ENCODE data around the gene TBC1D13.
"Not testable (repeated sequence)": the region's sequence is repeated elsewhere in the genome, so short reads cannot be mapped to it uniquely, and the experiment has no call there.

The TBC1D13 gene

DNA sequence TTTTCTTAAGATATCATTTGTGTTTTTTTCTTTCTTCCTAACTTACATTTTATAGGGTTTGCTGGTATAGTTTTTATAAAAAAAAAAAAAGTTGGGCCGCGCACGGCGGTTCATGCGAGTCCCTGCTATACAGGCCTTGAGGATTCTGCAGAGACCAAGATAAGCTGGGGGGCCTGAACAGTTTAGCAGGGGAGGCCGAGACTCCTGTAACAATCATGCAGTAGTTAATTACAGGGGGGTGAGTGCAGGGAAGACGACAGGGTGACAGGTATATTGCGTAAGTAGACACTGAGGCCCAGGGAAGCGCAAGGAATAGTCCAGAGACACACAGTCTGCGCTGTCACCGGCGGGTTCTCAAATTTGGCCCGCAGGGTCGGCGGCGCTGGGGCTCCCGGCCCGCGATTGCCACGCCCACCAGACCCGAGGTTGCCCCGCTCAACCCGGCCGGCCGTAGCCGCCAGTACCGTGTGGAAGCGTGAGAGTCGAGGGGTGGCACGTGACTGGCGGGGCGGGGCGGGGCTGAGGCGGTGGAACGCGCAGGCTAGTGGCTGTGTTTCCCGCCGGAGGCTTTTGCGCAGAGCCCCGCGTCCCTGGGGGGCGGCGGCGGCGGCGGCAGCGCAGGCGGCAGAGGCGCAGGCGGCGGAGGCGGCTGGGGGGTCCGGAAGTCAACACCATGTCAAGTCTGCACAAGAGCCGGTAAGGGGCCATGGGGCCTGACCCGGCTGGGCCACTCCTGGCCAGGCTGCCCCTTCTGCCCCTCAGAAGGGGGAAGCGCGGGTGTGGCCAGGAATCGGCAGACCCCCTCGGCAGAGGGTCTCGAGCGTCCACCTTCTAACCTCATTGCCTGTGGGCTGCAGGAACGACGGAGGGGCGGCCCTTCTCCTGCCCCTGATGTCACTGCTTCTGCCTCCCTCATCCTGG is at the start of gene TBC1D13:
Gene TBC1D13 (plus strand): TSS at position 573 of the 921 bp plus-strand sequence. CDS start 101 bp downstream, at position 674.
- DNase-seq: peak; percentile 83

GRCh38 chr9:128742401-128742800 is 44.7 kb upstream of the TBC1D13 start:
- DNase-seq: no peak

- no peak for DNase-seq
Observed at GRCh38 chr9:128743421-128743820, 43.6 kb upstream of the TBC1D13 start.

DNA sequence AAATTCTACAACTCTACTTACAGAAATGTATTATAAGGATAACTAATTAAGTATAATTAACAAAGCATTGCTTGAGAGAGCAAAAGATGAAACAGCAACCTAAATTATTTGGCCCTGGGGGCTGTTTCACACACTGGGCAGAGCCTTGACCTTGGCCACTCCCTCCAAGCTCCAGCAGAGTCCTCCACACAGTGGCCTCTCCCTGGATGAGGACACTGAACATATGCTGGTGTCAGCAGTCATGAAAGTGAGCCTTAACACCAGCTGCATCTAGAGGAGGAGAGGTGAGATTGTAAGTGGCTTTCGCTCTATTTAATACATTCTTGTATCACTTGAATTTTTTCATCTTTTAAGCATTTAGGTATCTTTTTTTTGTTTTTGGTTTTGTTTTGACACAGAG is 39.8 kb upstream of the TBC1D13 start:
- no peak for DNase-seq

DNA sequence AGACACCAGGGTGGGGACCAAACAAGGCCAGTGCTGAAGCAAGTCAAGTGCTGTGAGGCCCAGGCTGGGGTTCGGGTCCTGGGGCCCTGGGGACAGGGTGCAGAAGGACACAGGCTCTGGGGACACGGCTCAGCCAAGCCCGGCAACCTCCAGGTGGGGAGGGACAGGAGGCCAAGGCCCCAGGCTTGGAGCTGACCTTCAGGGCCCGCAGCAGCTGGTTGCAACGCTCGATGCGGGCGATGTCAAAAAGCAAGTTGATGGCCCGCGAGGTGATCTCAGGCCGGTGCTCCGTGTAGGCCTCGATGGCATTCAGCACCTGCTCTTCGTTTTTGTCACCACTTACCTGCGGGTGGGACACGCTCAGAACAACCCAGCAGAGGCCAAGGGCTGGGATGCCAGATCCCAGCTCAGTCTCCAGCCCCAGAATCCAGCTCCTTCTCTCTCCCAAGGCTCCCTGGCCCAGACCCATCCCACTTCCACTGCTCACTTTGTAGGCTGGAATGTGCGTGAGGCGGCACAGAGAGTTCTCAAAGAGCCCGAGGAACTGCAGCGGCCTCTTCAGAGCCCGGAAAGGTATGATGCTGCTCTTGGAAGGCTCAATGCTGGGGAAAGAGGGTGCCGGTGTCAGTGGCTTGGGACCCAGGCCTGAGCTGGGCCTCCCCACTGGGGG is 36.0 kb upstream of the TBC1D13 start:
- no peak for DNase-seq

GRCh38 chr9:128753627-128754026 is 33.4 kb upstream of the TBC1D13 start:
- DNase-seq: no peak

DNA sequence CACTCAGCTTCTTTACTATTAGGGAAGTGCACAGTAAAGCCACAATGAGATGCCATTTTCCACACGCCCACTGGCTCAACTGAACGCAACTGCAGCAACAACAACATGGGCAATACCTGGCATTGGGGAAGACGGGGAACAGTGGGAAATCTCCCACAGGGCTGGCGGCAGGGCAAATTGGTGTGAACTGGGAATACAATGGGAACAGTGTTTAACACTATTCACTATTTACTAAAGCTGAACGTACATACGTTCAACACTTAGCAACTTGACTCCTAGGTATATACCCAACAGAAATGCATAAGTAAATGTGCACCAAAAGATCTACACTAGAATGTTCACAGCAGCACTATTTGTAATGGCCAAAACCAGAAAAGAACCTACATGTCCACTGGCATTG is 29.5 kb upstream of the TBC1D13 start:
- DNase-seq: no peak

DNA sequence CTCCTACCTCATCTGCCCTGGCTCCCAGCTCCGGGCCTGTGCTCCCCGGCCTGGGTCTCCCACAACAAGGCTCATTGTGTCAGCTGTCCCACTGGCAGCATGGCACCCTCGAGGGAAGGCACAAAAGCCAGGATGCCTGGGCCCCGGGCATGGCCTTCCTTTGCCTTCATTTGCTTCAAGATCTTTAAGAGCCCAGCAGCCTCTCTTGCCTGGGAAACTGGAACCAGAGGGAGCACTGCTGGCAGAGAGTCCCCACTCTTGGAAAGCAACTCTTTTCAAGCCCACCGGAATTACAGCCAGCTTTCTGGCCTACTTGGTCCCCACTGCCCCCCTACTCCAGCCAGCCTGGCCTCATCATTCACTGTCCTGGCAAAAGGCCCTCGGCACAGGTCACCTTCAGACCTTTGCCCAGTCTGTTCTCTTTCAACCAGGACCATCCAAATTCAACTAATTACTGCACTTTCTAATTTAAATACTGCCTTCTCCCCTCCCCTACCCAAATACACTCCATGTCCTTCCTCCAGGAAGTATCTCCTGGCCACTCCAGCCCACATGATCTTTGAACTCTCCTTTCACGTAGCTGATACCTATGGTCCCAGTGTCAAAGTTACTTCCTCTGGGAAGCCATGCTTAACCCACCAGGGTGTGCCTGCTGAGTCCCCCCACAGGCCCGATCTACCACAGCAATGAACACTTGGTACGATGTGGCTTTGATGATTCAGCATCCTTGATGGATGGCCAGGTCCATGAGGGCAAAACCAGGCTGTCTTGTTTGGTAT is 24.2 kb upstream of the TBC1D13 start:
- no peak for DNase-seq

GRCh38 chr9:128764361-128764760 is 22.7 kb upstream of the TBC1D13 start:
- no peak for DNase-seq

DNA sequence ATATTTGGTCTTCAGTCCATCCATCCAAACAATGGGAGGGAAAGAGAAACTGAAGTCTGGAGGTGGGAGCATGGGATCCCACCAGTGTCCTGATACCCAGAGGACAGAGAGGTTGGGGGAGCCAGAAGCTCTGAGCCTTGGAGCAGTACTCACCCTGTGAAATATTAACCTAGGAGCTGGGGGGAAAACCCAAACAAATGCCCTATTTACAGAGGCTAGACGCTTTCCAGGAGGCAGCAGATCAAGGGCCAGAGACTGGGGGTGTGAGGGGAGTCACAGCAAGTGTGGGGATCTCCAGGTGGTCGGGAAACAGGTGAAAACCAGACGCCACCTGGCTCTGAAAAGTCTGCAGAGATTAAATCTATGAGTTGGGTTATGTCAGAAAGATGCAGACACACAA is 21.6 kb upstream of the TBC1D13 start:
- DNase-seq: no peak

DNA sequence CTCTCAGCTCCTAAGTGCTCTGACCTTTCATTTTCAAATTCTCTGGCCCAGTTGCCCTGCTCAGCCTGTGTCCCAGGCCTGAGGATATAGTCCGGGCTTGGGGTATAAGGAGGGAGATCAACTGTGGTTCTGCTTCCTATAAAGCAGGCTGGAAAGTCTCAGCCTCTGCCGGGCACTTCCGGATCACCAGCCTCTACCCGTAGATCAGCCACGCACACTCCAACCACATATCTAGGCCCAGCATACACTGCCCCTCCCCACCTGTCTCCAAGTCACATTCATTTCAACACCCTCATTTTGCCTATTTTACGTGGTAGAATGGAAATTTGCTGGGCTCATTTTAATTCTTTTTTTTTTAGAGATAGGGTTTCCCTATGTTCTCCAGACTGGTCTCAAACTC is 18.4 kb upstream of the TBC1D13 start:
- DNase-seq: no peak

DNA sequence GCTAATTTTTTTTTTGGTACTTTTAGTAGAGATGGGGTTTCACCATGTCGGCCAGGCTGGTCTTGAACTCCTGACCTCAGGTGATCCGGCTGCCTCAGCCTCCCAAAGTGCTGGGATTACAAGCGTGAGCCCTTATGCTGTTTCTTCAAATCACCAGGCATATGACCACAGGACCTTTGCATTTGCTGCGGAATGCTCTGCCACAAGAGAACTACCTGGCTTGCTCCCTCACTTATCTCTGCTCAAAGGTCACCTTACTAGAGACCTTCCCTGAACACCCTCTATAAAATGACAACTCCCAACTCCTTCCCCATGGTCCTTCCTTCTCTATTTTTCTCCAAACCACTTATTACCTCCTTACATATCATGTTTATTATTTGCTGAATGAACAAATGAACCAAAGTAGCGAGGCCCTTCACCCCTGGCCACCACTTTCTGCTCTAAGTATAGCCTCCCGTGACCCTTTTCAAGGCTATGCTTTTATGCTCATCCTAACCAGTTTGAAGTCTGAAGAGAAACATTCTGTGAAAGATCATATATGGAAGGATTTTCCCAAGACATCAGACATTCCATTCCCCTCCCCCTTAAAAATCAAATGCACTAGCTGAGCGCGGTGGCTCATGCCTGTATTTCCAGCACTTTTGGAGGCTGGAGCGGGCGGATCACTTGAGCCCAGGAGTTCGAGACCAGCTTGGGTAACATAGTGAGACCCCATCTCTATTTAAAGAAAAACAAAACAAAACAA is 16.6 kb upstream of the TBC1D13 start:
- DNase-seq: no peak

DNA sequence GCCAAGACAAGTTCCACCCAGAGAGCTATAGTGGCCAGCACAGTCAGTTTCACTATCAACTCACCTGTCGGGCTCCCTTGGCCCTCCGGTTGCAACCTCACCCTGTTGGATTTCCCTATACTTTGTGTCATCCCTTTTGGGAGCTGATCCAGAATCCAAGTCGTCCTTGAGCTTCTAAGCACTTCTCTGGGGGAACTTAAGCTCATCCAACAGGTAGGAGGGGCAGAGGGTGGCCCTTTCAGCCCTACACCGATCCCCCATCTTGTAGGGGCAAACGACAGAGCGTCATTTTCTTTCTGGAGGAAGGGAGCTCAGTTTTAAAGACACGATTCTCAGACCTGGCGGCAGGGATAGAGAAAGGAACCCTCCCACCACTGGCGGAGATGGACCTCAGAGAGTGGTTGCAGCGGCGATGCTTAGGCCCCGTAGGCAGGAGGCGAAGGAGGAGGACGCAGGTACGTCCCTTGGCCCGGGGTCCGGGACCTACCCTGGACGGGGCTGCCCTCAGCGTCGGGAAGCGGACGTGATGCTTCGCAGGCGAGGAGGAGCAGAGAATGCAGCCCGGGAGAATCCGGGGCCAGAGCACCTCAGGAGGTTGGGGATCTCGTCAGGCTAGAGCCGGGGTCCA is 15.8 kb upstream of the TBC1D13 start:
- DNase-seq: peak; percentile 6

DNA sequence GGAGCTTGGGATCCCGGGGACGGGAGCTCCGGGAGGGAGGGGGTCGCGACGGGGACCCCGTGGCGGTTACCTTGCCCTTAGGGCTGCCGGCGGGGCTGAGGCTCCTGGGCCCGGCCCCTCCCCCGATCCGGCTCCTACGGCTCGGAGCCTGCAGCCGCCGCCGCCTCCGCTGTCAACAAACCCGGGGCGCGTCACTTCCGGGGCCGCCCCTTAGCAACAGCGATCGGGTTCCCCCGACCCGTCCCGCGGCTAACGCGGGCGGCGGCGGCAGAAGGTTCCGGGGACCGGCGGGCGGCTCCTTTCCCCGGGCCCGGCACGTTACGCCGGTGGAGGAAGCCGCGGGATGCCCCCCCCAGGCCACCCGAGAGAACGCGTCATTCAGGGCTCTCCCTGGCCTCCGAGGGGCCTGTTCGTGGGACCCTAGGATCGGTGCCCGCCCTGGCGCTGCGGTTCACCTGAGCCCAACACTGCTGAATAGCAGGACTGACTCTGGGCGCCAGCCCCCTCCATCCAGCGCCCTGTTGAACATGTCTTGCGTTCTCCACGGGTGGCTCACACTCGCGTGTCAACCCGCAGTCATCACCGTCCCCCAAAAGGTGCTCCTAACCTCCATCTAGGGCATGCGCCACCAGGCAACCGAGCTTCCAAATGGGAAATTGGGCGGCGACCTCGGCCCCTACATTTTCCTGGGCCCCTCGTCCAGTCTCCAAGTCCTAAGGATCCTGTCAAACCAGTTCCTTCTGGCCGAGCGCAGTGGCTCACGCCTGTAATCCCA is 15.1 kb upstream of the TBC1D13 start, which contains the start of gene ZER1:
Gene ZER1 (minus strand): TSS at position 183 of the 775 bp plus-strand sequence. CDS start 16,362 bp downstream, outside the sequence.
- DNase-seq: peak; percentile 92

GRCh38 chr9:128773049-128773448 is 14.0 kb upstream of the TBC1D13 start:
- no peak for DNase-seq

DNA sequence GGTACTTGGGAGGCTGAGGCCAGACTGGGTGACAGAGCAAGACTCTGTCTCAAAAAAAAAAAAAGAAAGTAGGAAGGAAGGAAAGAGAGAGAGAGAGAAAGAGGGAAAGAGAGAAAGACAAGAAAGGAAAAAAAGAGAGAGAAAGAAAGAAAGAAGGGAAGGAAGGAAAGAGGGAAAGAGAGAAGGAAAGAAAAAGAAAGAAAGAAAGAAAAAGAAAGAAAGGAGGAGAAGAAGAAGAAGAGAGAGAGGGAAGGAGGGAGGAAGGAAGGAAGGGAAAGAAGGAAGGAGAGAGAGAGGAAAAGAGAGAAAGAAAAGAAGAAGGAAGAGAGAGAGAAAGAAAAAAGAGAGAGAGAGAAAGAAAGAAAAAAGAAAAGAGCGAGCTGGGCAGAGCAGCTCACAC is 12.2 kb upstream of the TBC1D13 start:
- no peak for DNase-seq

- not testable (repeated sequence) for DNase-seq
Observed at GRCh38 chr9:128780093-128780492, 7.0 kb upstream of the TBC1D13 start.

DNA sequence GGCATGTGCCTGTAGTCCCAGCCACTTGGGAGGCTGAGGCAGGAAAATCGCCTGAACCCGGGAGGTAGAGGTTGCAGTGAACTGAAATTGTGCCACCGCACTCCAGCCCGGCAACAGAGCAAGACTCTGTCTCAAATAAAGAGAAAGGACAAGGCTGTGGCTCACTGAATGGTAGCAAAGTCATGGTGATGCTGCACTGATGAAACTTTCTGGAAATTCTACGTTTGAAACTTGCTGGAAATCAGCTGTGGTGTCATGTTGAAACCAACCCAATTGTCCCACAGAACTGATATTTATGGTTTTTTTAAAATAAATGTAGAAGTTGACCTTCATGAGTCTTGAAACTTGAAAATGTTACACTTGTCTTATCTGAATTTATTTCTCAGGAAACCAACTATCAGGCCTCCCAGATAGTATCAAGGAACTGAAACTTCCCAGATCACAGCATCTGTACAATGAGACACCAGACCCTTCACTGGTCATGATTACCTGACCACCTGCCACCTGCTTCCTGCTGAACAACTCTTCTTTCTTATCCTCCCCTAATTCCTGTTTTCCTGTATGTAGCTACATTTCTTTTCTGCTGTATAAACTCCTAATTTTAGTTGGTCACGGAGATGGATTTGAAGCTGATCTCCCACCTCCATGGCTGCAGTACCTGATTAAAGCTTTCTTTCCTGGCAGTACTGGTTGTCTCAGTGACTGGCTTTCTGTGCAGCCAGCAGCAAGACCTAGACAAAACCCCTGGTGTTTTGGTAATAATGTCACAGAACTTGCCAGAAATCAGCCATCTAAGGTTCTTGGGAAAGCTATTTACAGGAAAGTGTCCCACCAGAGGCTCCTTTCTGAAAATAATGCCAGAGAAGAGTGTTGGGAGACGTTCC is 5.6 kb upstream of the TBC1D13 start:
- DNase-seq: no peak

- no peak for DNase-seq
Observed at GRCh38 chr9:128782669-128783068, 4.4 kb upstream of the TBC1D13 start.

GRCh38 chr9:128785427-128785826 is 1.6 kb upstream of the TBC1D13 start:
- DNase-seq: no peak
